GM19025 (cell line): ENCODE data around the gene CHMP6.

Experiments
- ATAC-seq: cut with Tn5 transposase; IDR thresholded peaks from one replicate; pipeline ENCODE4 v1.9.1; 2021; ENCODE audit warnings: mild to moderate bottlenecking, low read depth, moderate library complexity; ENCODE audit not compliant: unreplicated experiment

Gene CHMP6

DNA sequence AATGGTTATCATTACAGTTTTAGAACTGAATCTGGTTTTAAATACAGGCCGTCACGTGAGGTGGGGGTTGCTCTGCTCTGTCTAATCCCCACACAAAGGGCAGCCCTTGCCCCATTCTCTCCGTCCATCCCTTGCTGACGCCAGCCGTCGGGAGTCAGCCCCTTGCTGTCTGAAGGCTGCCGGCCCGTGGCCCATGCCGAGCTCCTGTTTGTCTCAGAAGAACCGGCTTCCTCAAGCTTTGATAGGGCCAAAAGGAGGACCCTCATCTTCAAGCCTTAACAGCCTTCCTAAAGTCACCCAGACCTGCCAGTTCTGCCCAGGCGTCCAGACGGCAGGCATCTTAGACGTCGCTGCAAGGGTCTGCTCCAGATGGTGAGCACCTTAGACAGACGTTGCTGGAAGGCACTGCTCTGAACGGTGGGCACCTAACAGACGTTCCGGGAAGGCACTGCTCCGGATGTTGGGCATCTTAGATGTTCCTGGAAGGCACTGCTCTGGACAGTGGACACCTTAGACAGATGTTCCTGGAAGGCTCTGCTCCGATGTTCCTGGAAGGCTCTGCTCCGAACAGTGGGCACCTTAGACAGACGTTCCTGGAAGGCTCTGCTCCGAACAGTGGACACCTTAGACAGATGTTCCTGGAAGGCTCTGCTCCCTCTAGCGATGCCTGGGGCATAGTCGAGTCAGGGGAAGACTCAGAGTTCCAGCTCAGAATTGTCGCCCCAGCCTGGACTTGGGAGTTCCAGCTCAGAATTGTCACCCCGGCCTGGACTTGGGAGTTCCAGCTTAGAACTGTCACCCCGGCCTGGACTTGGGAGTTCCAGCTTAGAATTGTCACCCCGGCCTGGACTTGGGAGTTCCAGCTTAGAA is 35.1 kb upstream of the CHMP6 start:
- ATAC-seq, result no peak

- no peak for ATAC-seq
Observed at GRCh38 chr17:80957461-80957941, 34.1 kb upstream of the CHMP6 start.

- no peak for ATAC-seq
Observed at GRCh38 chr17:80959330-80960036, 32.2 kb upstream of the CHMP6 start.

- ATAC-seq, result no peak
Observed at GRCh38 chr17:80960037-80960796, 31.4 kb upstream of the CHMP6 start.

DNA sequence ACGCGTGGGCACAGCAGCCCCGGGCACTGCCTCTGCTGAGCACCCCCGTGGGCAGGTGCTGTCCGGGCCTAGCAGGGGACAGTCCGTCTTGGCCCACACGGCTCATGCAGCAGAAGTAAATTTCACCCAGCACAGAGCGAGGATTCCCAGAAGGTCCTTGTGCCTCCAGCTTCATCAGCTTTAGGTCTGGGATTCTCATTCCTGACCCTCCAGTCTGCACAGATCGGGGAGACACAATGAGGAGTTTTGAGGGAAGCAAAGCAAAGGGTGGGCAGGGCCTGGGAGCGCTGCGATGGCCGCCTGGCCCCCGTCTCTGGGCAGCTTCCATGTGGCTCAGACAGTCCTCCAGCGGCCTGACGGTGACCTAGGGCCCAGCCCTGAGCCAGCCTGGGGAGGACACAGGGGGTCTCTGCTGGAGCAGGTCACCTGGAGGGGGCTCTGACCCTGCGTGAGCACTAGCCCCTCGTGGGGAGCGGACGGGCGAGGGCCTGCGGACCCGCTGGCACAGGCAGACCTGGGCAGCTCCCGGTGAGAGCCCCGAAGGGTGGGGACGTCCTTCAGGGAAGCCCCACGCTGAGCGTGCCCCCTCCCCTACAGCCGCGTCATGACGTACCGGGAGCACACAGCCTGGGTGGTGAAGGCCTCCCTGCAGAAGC is 30.7 kb upstream of the CHMP6 start:
- ATAC-seq, result no peak

DNA sequence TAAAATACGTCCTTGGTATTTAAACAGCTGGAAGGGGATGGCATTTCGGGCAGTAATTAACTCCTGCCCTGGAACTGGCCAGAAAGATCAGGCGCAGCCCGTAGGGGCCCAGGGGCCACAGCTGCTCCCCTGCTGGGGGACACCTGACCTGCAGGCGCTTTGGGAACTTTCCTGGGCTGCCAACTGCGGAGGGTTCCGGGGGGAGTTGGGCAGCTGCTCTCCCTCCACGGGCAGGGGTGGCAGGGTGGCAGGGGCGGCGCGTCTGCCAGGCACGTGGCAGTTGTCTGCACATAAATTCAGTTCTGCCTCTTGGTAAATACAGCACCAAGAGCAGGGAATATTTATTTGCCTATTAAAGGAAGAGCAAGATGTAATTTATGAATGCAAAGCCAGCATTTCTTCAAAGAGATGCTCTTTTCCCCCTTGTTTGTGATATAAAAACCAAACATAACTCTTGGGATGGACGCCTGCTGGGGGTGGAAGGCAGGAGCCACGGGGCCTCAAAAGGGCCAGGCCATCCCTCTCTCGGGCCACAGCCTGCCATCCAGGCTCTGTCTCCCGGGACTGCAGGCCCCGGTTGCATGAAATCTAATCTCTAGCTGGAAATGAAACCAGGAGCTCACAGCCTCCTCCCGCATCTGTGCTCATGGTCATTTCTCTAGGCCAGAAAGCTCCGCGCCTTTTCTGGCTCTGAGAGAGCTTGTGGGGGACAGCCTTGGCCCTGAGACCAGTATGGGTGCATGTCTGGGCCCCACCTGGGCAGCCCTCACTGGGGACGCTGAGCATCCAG is 29.9 kb upstream of the CHMP6 start:
- no peak for ATAC-seq

DNA sequence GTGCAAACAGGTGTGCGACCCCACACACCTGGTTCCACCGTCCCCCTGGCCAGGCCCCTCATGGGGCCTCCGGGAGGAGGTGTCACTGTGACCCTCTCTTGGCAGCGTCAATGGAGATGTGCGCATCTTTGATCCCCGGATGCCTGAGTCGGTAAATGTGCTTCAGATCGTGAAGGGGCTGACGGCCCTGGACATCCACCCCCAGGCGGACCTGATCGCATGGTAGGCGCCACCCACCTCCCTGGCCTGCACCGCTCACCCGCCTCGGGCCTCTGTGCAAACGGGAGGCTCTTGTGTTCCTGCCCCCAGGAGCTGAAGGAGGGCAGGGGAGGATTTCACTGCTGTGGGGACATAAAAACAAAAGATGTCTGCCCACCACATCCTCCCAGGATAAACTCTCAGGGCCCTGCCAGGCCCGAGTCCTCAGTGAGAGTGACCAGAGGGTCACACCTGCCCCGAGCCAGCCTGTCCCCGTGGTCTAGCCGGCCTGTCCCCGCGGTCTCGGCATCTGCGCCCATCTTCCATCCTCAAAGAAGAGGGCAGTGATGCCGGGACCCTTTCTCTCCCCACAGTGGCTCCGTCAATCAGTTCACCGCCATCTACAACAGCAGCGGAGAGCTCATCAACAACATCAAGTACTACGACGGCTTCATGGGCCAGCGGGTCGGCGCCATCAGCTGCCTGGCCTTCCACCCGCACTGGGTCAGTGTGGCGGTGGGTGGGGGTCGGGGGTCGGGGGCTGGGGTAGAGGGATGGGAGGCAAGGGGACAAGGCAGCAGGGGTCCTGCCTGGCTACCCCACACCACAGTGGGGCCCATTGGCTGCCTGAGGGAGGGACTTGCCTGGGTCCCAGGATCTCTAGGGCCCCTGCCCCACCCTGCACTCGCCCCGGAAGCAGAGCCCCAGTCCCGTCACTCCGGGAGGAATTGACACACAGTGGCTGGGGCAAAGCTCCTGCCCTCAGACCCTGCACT is 29.0 kb upstream of the CHMP6 start:
- no peak for ATAC-seq

DNA sequence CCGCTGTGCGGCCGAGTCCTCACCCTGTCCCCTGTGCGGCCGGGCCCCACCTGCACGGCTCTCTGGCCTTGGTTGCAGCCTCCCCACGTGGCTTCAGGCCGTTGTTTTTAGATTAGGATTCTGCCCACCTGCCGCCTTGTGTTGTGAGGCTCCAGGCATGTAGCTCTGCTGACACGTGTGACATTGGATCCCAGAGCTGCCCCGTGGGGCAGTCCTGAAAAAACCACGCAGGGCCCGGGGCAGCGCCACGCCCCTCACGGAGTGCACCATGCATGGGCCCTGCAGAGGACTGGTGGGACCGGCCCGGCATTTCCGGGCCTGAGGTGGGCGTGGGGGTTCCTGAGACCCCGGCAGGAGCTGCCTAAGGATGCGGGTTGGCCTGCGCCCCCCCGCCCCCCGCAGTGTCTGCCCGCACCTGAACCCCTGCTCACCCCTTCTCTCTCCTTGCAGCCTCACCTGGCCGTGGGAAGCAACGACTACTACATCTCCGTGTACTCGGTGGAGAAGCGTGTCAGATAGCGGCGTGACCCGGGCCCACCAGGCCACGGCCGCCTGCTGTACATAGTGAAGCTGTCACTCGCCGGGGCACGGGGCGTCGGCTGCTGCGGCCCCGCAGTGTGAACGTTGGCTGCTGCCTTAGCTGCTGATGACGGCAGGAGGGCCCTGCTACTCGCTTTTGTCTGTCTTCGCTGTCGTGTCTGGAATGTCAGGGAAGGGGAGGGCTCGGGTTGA is 27.7 kb upstream of the CHMP6 start:
- ATAC-seq, result no peak

GRCh38 chr17:80964544-80964856 is 27.1 kb upstream of the CHMP6 start:
- no peak for ATAC-seq

DNA sequence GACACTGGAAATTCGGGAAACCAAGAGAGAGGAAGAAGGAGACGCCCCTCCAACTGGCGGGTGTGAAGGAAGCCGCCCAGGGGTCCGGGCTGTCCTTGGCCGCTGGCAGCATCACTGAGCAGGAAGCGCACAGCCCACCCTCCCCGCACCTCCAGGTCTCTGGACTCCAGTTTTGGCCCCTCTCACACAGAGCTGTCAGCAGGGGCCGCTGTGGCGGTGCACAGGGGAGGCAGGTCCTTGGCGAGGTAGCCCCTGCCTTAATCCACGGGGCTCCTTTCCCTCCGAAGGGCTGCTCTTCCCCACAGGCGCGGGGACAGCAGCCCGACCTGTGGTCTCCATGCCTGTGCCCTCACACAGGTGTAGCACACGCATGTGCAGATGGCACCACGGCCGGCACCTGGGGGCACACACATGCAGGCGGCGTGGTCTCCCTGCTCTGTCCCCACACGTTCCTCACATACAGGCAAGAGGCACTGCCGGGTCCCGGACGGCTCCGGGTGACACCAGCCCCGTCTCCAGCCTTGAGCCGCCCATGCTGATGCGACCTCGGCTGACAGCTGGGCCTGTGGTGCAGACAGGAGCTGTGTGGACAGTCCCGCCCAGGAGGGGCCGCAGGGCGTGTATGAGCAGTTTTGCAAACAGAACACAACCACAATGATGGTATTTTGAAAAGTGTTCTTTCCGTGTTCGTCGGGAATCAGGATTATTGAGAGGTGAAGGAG is 26.6 kb upstream of the CHMP6 start:
- ATAC-seq, result no peak

DNA sequence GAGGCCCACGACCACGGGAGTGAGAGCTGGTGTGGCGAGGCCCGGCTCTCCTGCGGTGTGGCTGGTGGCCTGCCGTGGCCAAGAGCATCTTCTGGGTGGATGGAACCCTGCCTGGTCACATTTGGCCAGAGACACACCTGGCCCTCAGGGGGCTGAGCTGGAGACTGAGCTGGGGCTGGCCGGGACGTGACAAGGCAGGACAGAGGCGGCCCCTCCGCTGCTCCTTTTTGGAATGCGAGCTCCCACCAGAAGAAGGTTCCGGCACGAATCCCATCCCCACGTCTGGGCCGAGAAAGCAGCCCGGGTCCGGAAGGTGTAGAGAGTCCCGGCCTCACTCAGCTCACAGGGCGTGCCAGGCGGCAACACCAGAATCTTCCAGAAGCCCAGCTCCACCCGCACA is 26.0 kb upstream of the CHMP6 start:
- ATAC-seq, result no peak

DNA sequence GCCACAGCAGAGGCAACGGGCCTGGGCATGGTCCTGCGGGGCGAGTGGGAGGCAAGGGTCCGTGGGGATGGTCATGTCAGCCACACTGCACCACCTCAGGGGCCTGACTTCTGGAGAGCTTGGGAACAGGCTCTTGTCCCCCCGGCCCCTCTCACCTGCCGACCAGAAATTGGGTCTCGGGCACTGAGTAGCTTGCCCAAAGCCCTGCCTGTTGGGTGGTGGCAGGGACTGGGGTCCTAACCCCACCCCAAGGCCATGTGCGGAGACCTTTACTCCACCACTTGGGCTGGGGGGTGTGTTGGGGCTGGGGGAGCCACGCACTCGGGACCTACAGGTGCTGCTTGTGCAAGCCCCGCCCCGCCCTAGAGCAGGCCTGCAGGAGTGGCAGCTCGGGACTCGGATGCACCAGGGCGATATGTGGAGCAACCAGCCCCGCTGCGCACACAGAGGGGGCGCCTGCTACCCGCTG is 24.2 kb upstream of the CHMP6 start:
- ATAC-seq, result no peak

DNA sequence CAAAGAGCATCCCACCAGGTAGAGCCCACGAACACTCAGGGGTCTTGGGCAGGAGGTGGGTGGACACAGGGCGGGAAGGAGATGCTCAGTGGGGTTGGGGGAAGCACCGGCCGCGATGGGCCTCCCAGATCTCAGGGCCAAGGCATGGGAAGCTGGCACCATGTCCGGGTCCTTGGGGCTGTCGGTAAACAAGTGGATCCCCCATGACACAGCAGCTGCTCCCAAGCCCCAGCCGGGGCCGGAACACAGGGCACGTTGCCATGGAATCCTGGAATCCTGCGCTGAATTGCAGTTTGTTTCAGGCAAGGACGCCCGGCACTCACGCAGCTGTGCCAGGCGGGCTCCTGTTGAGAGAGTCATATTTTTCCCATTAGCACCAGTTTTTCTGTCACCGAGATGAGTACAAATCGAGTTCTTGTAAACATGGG is 23.0 kb upstream of the CHMP6 start:
- no peak for ATAC-seq

- ATAC-seq, result no peak
Observed at GRCh38 chr17:80969030-80969673, 22.5 kb upstream of the CHMP6 start.

GRCh38 chr17:80969674-80970043 is 22.0 kb upstream of the CHMP6 start:
- ATAC-seq, result no peak

DNA sequence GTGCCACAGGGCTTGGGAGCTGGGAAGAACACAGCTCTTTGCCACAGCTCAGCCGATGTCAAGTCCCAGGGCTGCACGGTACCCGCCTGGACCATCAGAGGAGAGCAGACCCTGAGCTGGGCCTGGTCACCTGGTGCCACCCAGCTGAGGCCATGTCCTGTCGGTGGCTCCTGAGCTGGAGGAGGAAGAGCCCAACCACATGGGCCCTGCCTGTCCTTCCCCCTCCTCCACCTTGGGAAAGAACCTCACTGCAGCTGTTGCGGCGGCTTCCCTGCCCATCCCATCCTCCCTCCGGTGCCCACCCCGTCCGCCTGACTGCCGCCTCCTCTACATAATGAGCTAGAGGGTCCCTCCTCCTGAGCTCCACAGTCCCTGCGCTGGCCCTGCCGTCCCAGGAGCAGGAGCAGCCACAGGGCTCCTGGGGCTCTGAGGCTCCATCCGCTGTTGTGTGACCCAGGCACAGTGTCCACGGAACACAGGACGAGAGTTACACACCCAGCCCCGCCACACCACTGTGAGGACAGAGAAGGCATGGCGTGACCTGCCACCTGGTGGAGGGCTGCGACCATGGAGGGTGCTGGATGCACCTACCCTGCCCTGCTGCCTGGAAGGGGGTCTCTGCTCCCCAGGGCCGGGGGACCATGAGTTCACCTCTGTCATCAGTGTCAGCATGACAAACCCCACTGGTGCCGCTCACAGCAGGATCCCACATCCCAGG is 21.4 kb upstream of the CHMP6 start:
- no peak for ATAC-seq
